Measurements from ENCODE around the gene KIF15.
"Not testable (repeated sequence)": the region's sequence is repeated elsewhere in the genome, so short reads cannot be mapped to it uniquely, and the experiment has no call there.

The KIF15 gene

GRCh38 chr3:44803298-44803697 is 41.7 kb downstream of the KIF15 start:
- no peak for TF ChIP-seq Cebpa-rat (IDR thresholded peaks at IDR 0.05)
- Histone ChIP-seq H3K4me2 (no peak overlapping the region), H3K36me3 (peaks cover 19 to 100% (median 98%) of the 10 kb centered on the region in 11 experiments; a peak in 21 of 22 replicates), H3K9me3 (replicated peaks in 1 of 11) (no peaks in the 10 kb centered on the region), H3K27me3 (no peaks in the 10 kb centered on the region), H3K4me3 (no peak overlapping the region), H3K9ac (no peak overlapping the region), H3K27ac (no peak overlapping the region), H3K4me1 (no peaks in the 10 kb centered on the region), H4K20me1 (no peaks in the 10 kb centered on the region; a peak in 1 of 22 replicates)

GRCh38 chr3:44805960-44806359 is 44.4 kb downstream of the KIF15 start:
- Histone ChIP-seq H3K4me1 (no peaks in the 10 kb centered on the region), H3K36me3 (peaks cover 12 to 100% (median 98%) of the 10 kb centered on the region in 11 experiments; a peak in 20 of 22 replicates), H3K4me3 (no peak overlapping the region), H3K9me3 (replicated peaks in 1 of 11) (no peaks in the 10 kb centered on the region), H3K9ac (no peak overlapping the region), H4K20me1 (no peaks in the 10 kb centered on the region; a peak in 1 of 22 replicates), H3K27me3 (no peaks in the 10 kb centered on the region), H3K4me2 (no peak overlapping the region), H3K27ac (no peak overlapping the region)
- no peak for TF ChIP-seq Cebpa-rat (IDR thresholded peaks at IDR 0.05)

GRCh38 chr3:44814751-44815150 is 53.2 kb downstream of the KIF15 start:
- Histone ChIP-seq H3K36me3 (peaks cover 17 to 89% (median 81%) of the 10 kb centered on the region in 11 experiments; a peak in 21 of 22 replicates), H3K9ac (no peak overlapping the region), H3K4me1 (no peaks in the 10 kb centered on the region), H4K20me1 (no peaks in the 10 kb centered on the region), H3K4me3 (no peak overlapping the region), H3K4me2 (no peak overlapping the region), H3K27ac (no peak overlapping the region), H3K9me3 (replicated peaks in 1 of 11) (peaks cover 0 to 34% (median 22%) of the 10 kb centered on the region in 11 experiments; a peak in 19 of 22 replicates), H3K27me3 (no peaks in the 10 kb centered on the region)
- no peak for TF ChIP-seq Cebpa-rat (IDR thresholded peaks at IDR 0.05)

- not testable (repeated sequence) for H3K9ac ChIP-seq, H3K27ac ChIP-seq, H3K4me3 ChIP-seq, H3K4me1 ChIP-seq, H4K20me1 ChIP-seq, H3K4me2 ChIP-seq, H3K27me3 ChIP-seq
- peaks cover 17 to 78% (median 69%) of the 10 kb centered on the region in 11 experiments; a peak in 21 of 22 replicates for H3K36me3 ChIP-seq
- H3K9me3 ChIP-seq (replicated peaks in 1 of 11) = peaks cover 3 to 43% (median 30%) of the 10 kb centered on the region in 11 experiments; a peak in 20 of 22 replicates
Observed at GRCh38 chr3:44816334-44816733, 54.7 kb downstream of the KIF15 start.

- H3K9me3 ChIP-seq (replicated peaks in 1 of 11) = peaks cover 10 to 46% (median 36%) of the 10 kb centered on the region in 11 experiments; a peak in 20 of 22 replicates
- H3K36me3 ChIP-seq = peaks cover 0 to 76% (median 62%) of the 10 kb centered on the region in 11 experiments; a peak in 20 of 22 replicates
- H3K4me3 ChIP-seq, H3K27me3 ChIP-seq, H3K27ac ChIP-seq, H4K20me1 ChIP-seq, H3K4me1 ChIP-seq, H3K9ac ChIP-seq, H3K4me2 ChIP-seq: not testable (repeated sequence)
Observed at GRCh38 chr3:44821206-44821605, 59.6 kb downstream of the KIF15 start.

- Histone ChIP-seq H3K4me2 (no peak overlapping the region), H3K9me3 (replicated peaks in 1 of 11) (peaks cover 0 to 18% (median 10%) of the 10 kb centered on the region in 11 experiments; a peak in 15 of 22 replicates), H3K4me3 (no peak overlapping the region), H4K20me1 (no peaks in the 10 kb centered on the region; a peak in 1 of 22 replicates), H3K36me3 (peaks cover 0 to 87% (median 69%) of the 10 kb centered on the region in 11 experiments; a peak in 20 of 22 replicates), H3K27me3 (no peaks in the 10 kb centered on the region), H3K9ac (no peak overlapping the region), H3K27ac (no peak overlapping the region), H3K4me1 (no peaks in the 10 kb centered on the region)
- TF ChIP-seq Cebpa-rat (IDR thresholded peaks at IDR 0.05) = no peak
Observed at GRCh38 chr3:44825264-44825925, 63.8 kb downstream of the KIF15 start.

- no peak for TF ChIP-seq Cebpa-rat (IDR thresholded peaks at IDR 0.05)
- Histone ChIP-seq H3K9me3 (replicated peaks in 1 of 11) (peaks cover 0 to 7% (median 0%) of the 10 kb centered on the region in 11 experiments; a peak in 2 of 22 replicates), H3K4me1 (no peaks in the 10 kb centered on the region), H3K4me2 (no peak overlapping the region), H4K20me1 (no peaks in the 10 kb centered on the region; a peak in 1 of 22 replicates), H3K36me3 (peaks cover 12 to 95% (median 87%) of the 10 kb centered on the region in 11 experiments; a peak in 21 of 22 replicates), H3K9ac (no peak overlapping the region), H3K27me3 (no peaks in the 10 kb centered on the region), H3K4me3 (no peak overlapping the region), H3K27ac (no peak overlapping the region)
Observed at GRCh38 chr3:44827196-44827595, 65.6 kb downstream of the KIF15 start.

- no peaks in the 10 kb centered on the region for H3K4me1 ChIP-seq
- H3K27me3 ChIP-seq = no peaks in the 10 kb centered on the region
- H3K27ac ChIP-seq = no peak overlapping the region
- no peak overlapping the region for H3K9ac ChIP-seq
- H3K4me2 ChIP-seq = no peak overlapping the region
- no peaks in the 10 kb centered on the region for H4K20me1 ChIP-seq
- peaks cover 28 to 95% (median 92%) of the 10 kb centered on the region in 11 experiments; a peak in 21 of 22 replicates for H3K36me3 ChIP-seq
- TF ChIP-seq Cebpa-rat (IDR thresholded peaks at IDR 0.05) = no peak
- H3K4me3 ChIP-seq = no peak overlapping the region
- H3K9me3 ChIP-seq (replicated peaks in 1 of 11) = peaks cover 14 to 28% (median 20%) of the 10 kb centered on the region in 11 experiments
Observed at GRCh38 chr3:44831232-44831631, 69.6 kb downstream of the KIF15 start.

- no peak overlapping the region for H3K4me3 ChIP-seq
- no peak for TF ChIP-seq Cebpa-rat (IDR thresholded peaks at IDR 0.05)
- peaks cover 22 to 36% (median 28%) of the 10 kb centered on the region in 11 experiments for H3K9me3 ChIP-seq (replicated peaks in 1 of 11)
- peaks cover 36 to 95% (median 92%) of the 10 kb centered on the region in 11 experiments for H3K36me3 ChIP-seq
- no peak overlapping the region for H3K9ac ChIP-seq
- H3K27me3 ChIP-seq = no peaks in the 10 kb centered on the region
- no peak overlapping the region for H3K4me2 ChIP-seq
- no peaks in the 10 kb centered on the region for H3K4me1 ChIP-seq
- H3K27ac ChIP-seq = no peak overlapping the region
- no peaks in the 10 kb centered on the region for H4K20me1 ChIP-seq
Observed at GRCh38 chr3:44832032-44832431, 70.4 kb downstream of the KIF15 start.

- no peak for TF ChIP-seq Cebpa-rat (IDR thresholded peaks at IDR 0.05)
- Histone ChIP-seq H3K9ac (no peak overlapping the region), H3K4me1 (no peaks in the 10 kb centered on the region), H3K9me3 (replicated peaks in 1 of 11) (peaks cover 31 to 45% (median 37%) of the 10 kb centered on the region in 11 experiments), H3K36me3 (peaks cover 45 to 95% (median 92%) of the 10 kb centered on the region in 11 experiments), H3K27me3 (no peaks in the 10 kb centered on the region), H3K27ac (no peak overlapping the region), H3K4me3 (no peak overlapping the region), H4K20me1 (no peaks in the 10 kb centered on the region), H3K4me2 (no peak overlapping the region)
Observed at GRCh38 chr3:44832965-44833364, 71.4 kb downstream of the KIF15 start.
